ENCODE results near the gene RFXANK.

- TF ChIP-seq ATF2 (tag by site-specific recombination; IDR thresholded peaks at IDR 0.05; ENCODE audit: low read depth) (no peak; the same call in 1 of the 2 replicates), ZFP41 (tag by site-specific recombination; IDR thresholded peaks at IDR 0.05; ENCODE audit: borderline replicate concordance) (no peak), GLI4 (tag by site-specific recombination; IDR thresholded peaks at IDR 0.05) (no peak), CTCF (tag by site-specific recombination; IDR thresholded peaks at IDR 0.05) (no peak), SETDB1 (IDR thresholded peaks at IDR 0.05; ENCODE audit: insufficient read length, low read length) (no peak), ZNF138 (tag by site-specific recombination; IDR thresholded peaks at IDR 0.05; ENCODE audit: borderline replicate concordance) (no peak), ZNF274 (IDR thresholded peaks at IDR 0.05; ENCODE audit: low read length) (no peak), ZNF274 (tag by site-specific recombination; IDR thresholded peaks at IDR 0.05; ENCODE audit: borderline replicate concordance) (no peak), YY1 (tag by site-specific recombination; IDR thresholded peaks at IDR 0.05) (no peak), ZNF121 (tag by site-specific recombination; IDR thresholded peaks at IDR 0.05) (no peak), PRDM6 (tag by site-specific recombination; IDR thresholded peaks at IDR 0.05) (no peak), ZNF670 (tag by site-specific recombination; IDR thresholded peaks at IDR 0.05; ENCODE audit: low read depth) (no peak), ZBTB11 (tag by site-specific recombination; conservative IDR thresholded peaks at IDR 0.05; ENCODE audit: low read depth) (no peak), ZFHX2 (tag by site-specific recombination; conservative IDR thresholded peaks at IDR 0.05) (no peak)
Measured at GRCh38 chr19:19171821-19172532, 20.1 kb upstream of the RFXANK start.

Measured in HEK293 (cell line).